Stimulated activated CD8-positive, alpha-beta memory T cell treated with anti-CD3 and anti-CD28 coated beads, Interleukin-4, amount 100 ng/mL, for 48 hours (primary cell): ENCODE data around the gene CEP290.
"Not testable (repeated sequence)": the region's sequence is repeated elsewhere in the genome, so short reads cannot be mapped to it uniquely, and the experiment has no call there.

ENCODE experiments used
- DNase-seq: peaks from one replicate; pipeline ENCODE4 v3.0.0-alpha.2; 2020

Gene CEP290

GRCh38 chr12:88144037-88144436, 2.1 kb upstream of the CEP290 start:
- DNase-seq = no peak

- peak; percentile 58 for DNase-seq
These were observed 713 bp upstream of the CEP290 start for GRCh38 chr12:88142610-88142991.

- no peak for DNase-seq
These were observed 489 bp downstream of the CEP290 start for GRCh38 chr12:88141425-88141773.

GRCh38 chr12:88139711-88140110, 2.2 kb downstream of the CEP290 start:
- DNase-seq = not testable (repeated sequence)

- not testable (repeated sequence) for DNase-seq
These were observed 8.7 kb downstream of the CEP290 start for GRCh38 chr12:88133181-88133580.

GRCh38 chr12:88132392-88132791, 9.5 kb downstream of the CEP290 start:
- DNase-seq = no peak

- DNase-seq = no peak
These were observed 14.0 kb downstream of the CEP290 start for GRCh38 chr12:88127855-88128254.

- DNase-seq = no peak
These were observed 14.8 kb downstream of the CEP290 start for GRCh38 chr12:88127099-88127498.

GRCh38 chr12:88122666-88123065, 19.2 kb downstream of the CEP290 start:
- no peak for DNase-seq

- no peak for DNase-seq
These were observed 28.0 kb downstream of the CEP290 start for GRCh38 chr12:88113871-88114270.

GRCh38 chr12:88111074-88111652, 30.7 kb downstream of the CEP290 start:
- DNase-seq = no peak

- no peak for DNase-seq
These were observed 33.9 kb downstream of the CEP290 start for GRCh38 chr12:88108021-88108420.

- no peak for DNase-seq
These were observed 48.3 kb downstream of the CEP290 start for GRCh38 chr12:88093573-88093972.

- no peak for DNase-seq
These were observed 49.1 kb downstream of the CEP290 start for GRCh38 chr12:88092771-88093170.

- DNase-seq = no peak
These were observed 57.7 kb downstream of the CEP290 start for GRCh38 chr12:88084210-88084609.

GRCh38 chr12:88083634-88084033, 58.3 kb downstream of the CEP290 start:
- DNase-seq = no peak

GRCh38 chr12:88081247-88081646, 60.6 kb downstream of the CEP290 start:
- no peak for DNase-seq

- DNase-seq = no peak
These were observed 74.6 kb downstream of the CEP290 start for GRCh38 chr12:88067301-88067700.

GRCh38 chr12:88063375-88063774, 78.5 kb downstream of the CEP290 start:
- DNase-seq = no peak

GRCh38 chr12:88062474-88062873, 79.4 kb downstream of the CEP290 start:
- DNase-seq = no peak

- no peak for DNase-seq
These were observed 83.2 kb downstream of the CEP290 start for GRCh38 chr12:88058719-88059077.

- no peak for DNase-seq
These were observed 83.7 kb downstream of the CEP290 start for GRCh38 chr12:88057994-88058718.

GRCh38 chr12:88056571-88056970, 85.3 kb downstream of the CEP290 start:
- DNase-seq = no peak

- no peak for DNase-seq
These were observed 89.2 kb downstream of the CEP290 start for GRCh38 chr12:88052686-88053085.

GRCh38 chr12:88044035-88044434, 97.9 kb downstream of the CEP290 start:
- no peak for DNase-seq
